ENCODE data around the gene MUTYH.

DNA sequence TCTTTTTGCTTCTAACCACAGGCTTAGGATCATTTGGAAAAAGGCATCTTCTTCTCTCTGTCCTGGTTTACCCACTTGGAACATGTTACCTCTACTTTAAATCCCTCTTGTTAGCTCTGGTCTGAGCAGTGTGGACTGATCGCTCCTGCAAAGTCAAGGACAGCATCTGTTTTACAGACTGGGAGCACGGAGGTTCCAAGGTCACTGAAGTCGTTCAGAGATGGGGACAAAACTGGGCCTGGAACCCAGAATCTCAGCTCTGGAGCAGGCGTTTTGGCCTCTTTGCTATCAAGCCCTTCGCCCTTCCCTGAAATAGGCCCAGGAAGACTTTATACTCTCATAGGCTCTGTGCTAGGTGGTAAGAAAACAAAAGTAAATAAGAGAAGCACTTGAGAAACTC is 11.3 kb upstream of the MUTYH start:
- TF ChIP-seq, protein P1, sequence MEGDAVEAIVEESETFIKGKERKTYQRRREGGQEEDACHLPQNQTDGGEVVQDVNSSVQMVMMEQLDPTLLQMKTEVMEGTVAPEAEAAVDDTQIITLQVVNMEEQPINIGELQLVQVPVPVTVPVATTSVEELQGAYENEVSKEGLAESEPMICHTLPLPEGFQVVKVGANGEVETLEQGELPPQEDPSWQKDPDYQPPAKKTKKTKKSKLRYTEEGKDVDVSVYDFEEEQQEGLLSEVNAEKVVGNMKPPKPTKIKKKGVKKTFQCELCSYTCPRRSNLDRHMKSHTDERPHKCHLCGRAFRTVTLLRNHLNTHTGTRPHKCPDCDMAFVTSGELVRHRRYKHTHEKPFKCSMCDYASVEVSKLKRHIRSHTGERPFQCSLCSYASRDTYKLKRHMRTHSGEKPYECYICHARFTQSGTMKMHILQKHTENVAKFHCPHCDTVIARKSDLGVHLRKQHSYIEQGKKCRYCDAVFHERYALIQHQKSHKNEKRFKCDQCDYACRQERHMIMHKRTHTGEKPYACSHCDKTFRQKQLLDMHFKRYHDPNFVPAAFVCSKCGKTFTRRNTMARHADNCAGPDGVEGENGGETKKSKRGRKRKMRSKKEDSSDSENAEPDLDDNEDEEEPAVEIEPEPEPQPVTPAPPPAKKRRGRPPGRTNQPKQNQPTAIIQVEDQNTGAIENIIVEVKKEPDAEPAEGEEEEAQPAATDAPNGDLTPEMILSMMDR (IDR thresholded peaks at IDR 0.05) = no peak
- TF ChIP-seq POLR2AphosphoS5 (IDR thresholded peaks at IDR 0.05) (no peak), POLR2A (IDR thresholded peaks at IDR 0.05) (no peak), EP300 (IDR thresholded peaks at IDR 0.05; ENCODE audit: low read depth) (no peak)

Data from transverse colon (tissue), 4 donors.